ENCODE results near the gene ANKRD60.

ANKRD60 gene

GRCh38 chr20:58224974-58225373 lies 3.5 kb downstream of the ANKRD60 start:
- no peak for DNase-seq (ENCODE audit: low read depth in 4 of 4, low spot score in 1 of 4)

- no peak for DNase-seq (ENCODE audit: low read depth in 4 of 4, low spot score in 1 of 4)
Observed at GRCh38 chr20:58224097-58224496, 4.4 kb downstream of the ANKRD60 start.

- DNase-seq (ENCODE audit: low read depth in 4 of 4, low spot score in 1 of 4), result no peak
Observed at GRCh38 chr20:58223358-58223941, 5.0 kb downstream of the ANKRD60 start.

- DNase-seq (ENCODE audit: low read depth in 4 of 4, low spot score in 1 of 4), result no peak
Observed at GRCh38 chr20:58222446-58222845, 6.0 kb downstream of the ANKRD60 start.

- DNase-seq (ENCODE audit: low read depth in 4 of 4, low spot score in 1 of 4), result no peak
Observed at GRCh38 chr20:58219342-58219700, 9.1 kb downstream of the ANKRD60 start.

- DNase-seq (ENCODE audit: low read depth in 4 of 4, low spot score in 1 of 4), result no peak
Observed at GRCh38 chr20:58218665-58219341, 9.7 kb downstream of the ANKRD60 start.

GRCh38 chr20:58216334-58216733 lies 12.1 kb downstream of the ANKRD60 start:
- DNase-seq (ENCODE audit: low read depth in 4 of 4, low spot score in 1 of 4), result no peak

GRCh38 chr20:58215116-58215515 lies 13.3 kb downstream of the ANKRD60 start:
- DNase-seq (ENCODE audit: low read depth in 4 of 4, low spot score in 1 of 4), result no peak

GRCh38 chr20:58214310-58214709 lies 14.1 kb downstream of the ANKRD60 start:
- no peak for DNase-seq (ENCODE audit: low read depth in 4 of 4, low spot score in 1 of 4)

GRCh38 chr20:58213716-58214115 lies 14.7 kb downstream of the ANKRD60 start:
- no peak for DNase-seq (ENCODE audit: low read depth in 4 of 4, low spot score in 1 of 4)

GRCh38 chr20:58213121-58213520 lies 15.3 kb downstream of the ANKRD60 start:
- no peak for DNase-seq (ENCODE audit: low read depth in 4 of 4, low spot score in 1 of 4)

- no peak for DNase-seq (ENCODE audit: low read depth in 4 of 4, low spot score in 1 of 4)
Observed at GRCh38 chr20:58212636-58213035, 15.8 kb downstream of the ANKRD60 start.

GRCh38 chr20:58210398-58210747 lies 18.1 kb downstream of the ANKRD60 start:
- no peak for DNase-seq (ENCODE audit: low read depth in 4 of 4, low spot score in 1 of 4)

GRCh38 chr20:58209652-58210397 lies 18.6 kb downstream of the ANKRD60 start:
- DNase-seq (ENCODE audit: low read depth in 4 of 4, low spot score in 1 of 4), result peak; percentile 80 to 93 (median 83)

- DNase-seq (ENCODE audit: low read depth in 4 of 4, low spot score in 1 of 4), result no peak
Observed at GRCh38 chr20:58208944-58209343, 19.5 kb downstream of the ANKRD60 start.

- DNase-seq (ENCODE audit: low read depth in 4 of 4, low spot score in 1 of 4), result no peak
Observed at GRCh38 chr20:58205850-58206249, 22.6 kb downstream of the ANKRD60 start.

GRCh38 chr20:58202044-58202443 lies 26.4 kb downstream of the ANKRD60 start:
- no peak for DNase-seq (ENCODE audit: low read depth in 4 of 4, low spot score in 1 of 4)

- no peak for DNase-seq (ENCODE audit: low read depth in 4 of 4, low spot score in 1 of 4)
Observed at GRCh38 chr20:58201616-58202015, 26.8 kb downstream of the ANKRD60 start.

GRCh38 chr20:58199469-58199868 lies 29.0 kb downstream of the ANKRD60 start:
- DNase-seq (ENCODE audit: low read depth in 4 of 4, low spot score in 1 of 4), result no peak

- no peak for DNase-seq (ENCODE audit: low read depth in 4 of 4, low spot score in 1 of 4)
Observed at GRCh38 chr20:58198901-58199355, 29.5 kb downstream of the ANKRD60 start.

- no peak for DNase-seq (ENCODE audit: low read depth in 4 of 4, low spot score in 1 of 4)
Observed at GRCh38 chr20:58198384-58198783, 30.1 kb downstream of the ANKRD60 start.

- no peak for DNase-seq (ENCODE audit: low read depth in 4 of 4, low spot score in 1 of 4)
Observed at GRCh38 chr20:58197185-58197469, 31.3 kb downstream of the ANKRD60 start.

All from stimulated activated CD4-positive, alpha-beta T cell treated with anti-CD3 and anti-CD28 coated beads, Interleukin-1b, Interleukin-23, amount 100 ng/mL, for 24 hours (primary cell).